Keratinocyte (primary cell): ENCODE results near the gene KCNH1.

Source experiments
- EZH2 ChIP-seq: IDR thresholded peaks from one replicate; pipeline ENCODE4 v1.6.1; 2012; ENCODE audit warnings: inconsistent platforms, mild to moderate bottlenecking, low read length, moderate library complexity
- TF ChIP-seq, protein P1 (sequence below), 3 experiments: IDR thresholded peaks in 1 of 3; conservative IDR thresholded peaks in 1 of 3; optimal IDR thresholded peaks in 1 of 3; 2 replicates in 2 of 3; 3 replicates in 1 of 3; pipeline versions ENCODE3 to v1.5.1; 2011; ENCODE audit warnings: low read length in 3 of 3, mild to moderate bottlenecking in 3 of 3, moderate library complexity in 2 of 3, control low read depth in 1 of 3, inconsistent platforms in 1 of 3; ENCODE audit not compliant: insufficient read depth in 2 of 3; ENCODE audit errors: extremely low read depth in 1 of 3

DNA sequence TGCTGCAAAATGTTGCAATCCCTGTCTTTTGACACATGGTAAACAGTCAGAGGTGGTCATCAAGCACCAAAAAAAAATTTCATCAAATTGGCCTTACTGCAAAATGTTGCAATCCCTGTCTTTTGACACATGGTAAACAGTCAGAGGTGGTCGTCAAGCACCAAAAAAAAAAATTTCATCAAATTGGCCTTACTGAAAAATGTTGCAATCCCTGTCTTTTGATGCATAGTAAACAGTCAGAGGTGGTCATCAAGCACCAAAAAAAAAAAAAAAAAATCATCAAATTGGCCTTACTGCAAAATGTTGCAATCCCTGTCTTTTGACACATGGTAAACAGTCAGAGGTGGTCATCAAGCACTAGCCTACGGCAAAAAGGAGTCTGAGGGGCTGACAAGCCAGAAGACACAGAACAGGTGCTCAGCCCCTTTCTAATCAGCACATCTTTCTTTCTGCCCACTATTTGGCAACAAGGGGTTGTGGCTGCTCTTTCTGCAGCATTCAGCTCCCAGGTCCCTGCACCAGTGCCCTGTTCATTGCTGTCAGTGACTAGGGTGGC is 223.8 kb downstream of the KCNH1 start:
- TF ChIP-seq, protein P1, sequence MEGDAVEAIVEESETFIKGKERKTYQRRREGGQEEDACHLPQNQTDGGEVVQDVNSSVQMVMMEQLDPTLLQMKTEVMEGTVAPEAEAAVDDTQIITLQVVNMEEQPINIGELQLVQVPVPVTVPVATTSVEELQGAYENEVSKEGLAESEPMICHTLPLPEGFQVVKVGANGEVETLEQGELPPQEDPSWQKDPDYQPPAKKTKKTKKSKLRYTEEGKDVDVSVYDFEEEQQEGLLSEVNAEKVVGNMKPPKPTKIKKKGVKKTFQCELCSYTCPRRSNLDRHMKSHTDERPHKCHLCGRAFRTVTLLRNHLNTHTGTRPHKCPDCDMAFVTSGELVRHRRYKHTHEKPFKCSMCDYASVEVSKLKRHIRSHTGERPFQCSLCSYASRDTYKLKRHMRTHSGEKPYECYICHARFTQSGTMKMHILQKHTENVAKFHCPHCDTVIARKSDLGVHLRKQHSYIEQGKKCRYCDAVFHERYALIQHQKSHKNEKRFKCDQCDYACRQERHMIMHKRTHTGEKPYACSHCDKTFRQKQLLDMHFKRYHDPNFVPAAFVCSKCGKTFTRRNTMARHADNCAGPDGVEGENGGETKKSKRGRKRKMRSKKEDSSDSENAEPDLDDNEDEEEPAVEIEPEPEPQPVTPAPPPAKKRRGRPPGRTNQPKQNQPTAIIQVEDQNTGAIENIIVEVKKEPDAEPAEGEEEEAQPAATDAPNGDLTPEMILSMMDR (optimal IDR thresholded peaks at IDR 0.05 in 1 of 3, IDR thresholded peaks at IDR 0.05 in 1 of 3, conservative IDR thresholded peaks at IDR 0.05 in 1 of 3; ENCODE audit: extremely low read depth in 1 of 3, insufficient read depth in 2 of 3, low read length in 3 of 3), result no peak
- TF ChIP-seq EZH2, result no peak
